Neural crest cell (in vitro differentiated cells): ENCODE results near the gene PRPS1L1. TPM values are rescaled to one million over a fixed set of nuclear protein-coding genes. Genes with fewer than 3 reads are reported as not detected.

Experiments used
- DNase-seq: peaks from one replicate; pipeline ENCODE4 v3.0.0; 2021; ENCODE audit warnings: low read depth, mixed read lengths, low spot score
- H3K27ac Mint-ChIP-seq: one replicate; pipeline ENCODE4 v1.8.0; 2021; ENCODE audit warnings: mild to moderate bottlenecking, mixed read lengths; ENCODE audit not compliant: unreplicated experiment
- H3K27me3 Mint-ChIP-seq: 2 replicates; pipeline ENCODE4 v1.8.0; 2021; ENCODE audit warnings: low read depth, mild to moderate bottlenecking, mixed read lengths
- H3K36me3 Mint-ChIP-seq: 2 replicates; pipeline ENCODE4 v1.8.0; 2021; ENCODE audit warnings: low read depth, mild to moderate bottlenecking, mixed read lengths
- H3K4me1 Mint-ChIP-seq: 2 replicates; pipeline ENCODE4 v1.8.0; 2021; ENCODE audit warnings: mixed read lengths
- H3K4me3 Mint-ChIP-seq: one replicate; pipeline ENCODE4 v1.8.0; 2021; ENCODE audit warnings: mild to moderate bottlenecking, mixed read lengths
- H3K9me3 Mint-ChIP-seq: 2 replicates; pipeline ENCODE4 v1.8.0; 2021; ENCODE audit warnings: mixed read lengths
- total RNA-seq: library from RNA; stranded (reverse); gene quantifications from 2 replicates; pipeline ENCODE4 v1.2.1, GENCODE V29; 2021
- TF ChIP-seq, protein P1 (sequence below): fragments of 200-600 bp; sonication (generic); conservative IDR thresholded peaks from 2 replicates; pipeline ENCODE4 v1.5.0; 2021; ENCODE audit warnings: antibody characterized with exemption, mild to moderate bottlenecking

Gene PRPS1L1
- total RNA-seq, 1 donor from 2014 or later = not detected

DNA sequence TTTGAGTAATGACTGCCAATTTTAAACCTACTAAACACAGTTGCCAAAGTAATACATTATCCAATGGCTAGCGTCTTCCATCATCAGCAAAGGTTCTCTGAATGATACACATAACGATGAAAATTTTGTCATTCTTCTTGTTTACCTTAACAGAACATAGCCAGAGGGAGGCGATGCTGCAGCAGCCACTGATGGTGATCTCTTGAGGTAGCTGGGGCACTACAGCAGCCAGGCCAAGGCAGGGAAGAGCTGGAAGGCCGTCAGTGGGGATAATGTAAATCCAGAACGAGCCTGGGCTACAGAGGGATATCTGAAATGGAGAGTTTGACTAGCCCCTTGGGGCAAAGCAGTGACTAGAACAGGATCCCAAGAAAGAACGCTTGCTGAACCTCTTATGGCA is 38.8 kb downstream of the PRPS1L1 start:
- TF ChIP-seq, protein P1, sequence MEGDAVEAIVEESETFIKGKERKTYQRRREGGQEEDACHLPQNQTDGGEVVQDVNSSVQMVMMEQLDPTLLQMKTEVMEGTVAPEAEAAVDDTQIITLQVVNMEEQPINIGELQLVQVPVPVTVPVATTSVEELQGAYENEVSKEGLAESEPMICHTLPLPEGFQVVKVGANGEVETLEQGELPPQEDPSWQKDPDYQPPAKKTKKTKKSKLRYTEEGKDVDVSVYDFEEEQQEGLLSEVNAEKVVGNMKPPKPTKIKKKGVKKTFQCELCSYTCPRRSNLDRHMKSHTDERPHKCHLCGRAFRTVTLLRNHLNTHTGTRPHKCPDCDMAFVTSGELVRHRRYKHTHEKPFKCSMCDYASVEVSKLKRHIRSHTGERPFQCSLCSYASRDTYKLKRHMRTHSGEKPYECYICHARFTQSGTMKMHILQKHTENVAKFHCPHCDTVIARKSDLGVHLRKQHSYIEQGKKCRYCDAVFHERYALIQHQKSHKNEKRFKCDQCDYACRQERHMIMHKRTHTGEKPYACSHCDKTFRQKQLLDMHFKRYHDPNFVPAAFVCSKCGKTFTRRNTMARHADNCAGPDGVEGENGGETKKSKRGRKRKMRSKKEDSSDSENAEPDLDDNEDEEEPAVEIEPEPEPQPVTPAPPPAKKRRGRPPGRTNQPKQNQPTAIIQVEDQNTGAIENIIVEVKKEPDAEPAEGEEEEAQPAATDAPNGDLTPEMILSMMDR = no peak
- H3K4me1 Mint-ChIP-seq = peaks cover 4% of the 10 kb centered on the region
- H3K27me3 Mint-ChIP-seq = no peaks in the 10 kb centered on the region
- no peaks in the 10 kb centered on the region for H3K36me3 Mint-ChIP-seq
- H3K4me3 Mint-ChIP-seq = no peak overlapping the region
- H3K9me3 Mint-ChIP-seq = no peaks in the 10 kb centered on the region
- no peak for DNase-seq
- no peak overlapping the region for H3K27ac Mint-ChIP-seq

DNA sequence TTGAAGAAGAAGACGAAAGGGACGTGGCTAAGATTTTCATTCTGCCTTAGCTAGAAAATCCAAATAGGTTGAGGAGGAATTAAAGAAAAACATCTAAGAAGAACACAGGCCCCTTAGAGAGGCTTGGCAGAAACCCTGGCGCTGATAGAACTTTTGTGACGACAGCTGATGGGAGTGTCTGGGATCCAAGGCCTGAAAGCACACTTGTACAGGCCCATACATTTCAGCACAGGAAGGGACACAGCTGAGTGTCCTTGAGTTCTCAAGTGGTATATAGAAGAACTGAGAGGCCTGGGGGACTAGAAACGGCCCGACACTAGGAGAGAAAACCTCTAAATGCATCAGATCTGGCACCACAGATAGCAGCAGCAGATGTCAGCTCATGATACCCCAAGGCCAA is 39.5 kb downstream of the PRPS1L1 start:
- no peak overlapping the region for H3K4me3 Mint-ChIP-seq

DNA sequence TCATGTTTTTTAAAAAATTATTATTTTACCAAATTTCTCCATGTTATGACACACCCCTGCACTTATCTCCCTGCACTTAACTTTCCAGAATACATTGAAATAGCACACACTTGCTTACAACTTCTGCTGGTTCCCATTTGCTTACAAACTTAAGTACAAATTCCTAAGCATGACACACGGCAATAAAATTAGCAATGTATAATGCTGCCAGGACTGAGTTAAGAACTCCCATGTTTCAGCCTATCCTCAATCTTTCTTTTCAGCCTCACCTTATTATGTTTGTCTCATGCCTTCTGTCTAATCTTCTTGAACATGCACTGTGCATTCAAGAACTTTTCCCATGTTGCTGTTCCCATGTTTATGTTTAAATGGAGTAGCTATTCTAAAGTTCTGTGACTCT is 40.8 kb downstream of the PRPS1L1 start:
- no peaks in the 10 kb centered on the region for H3K9me3 Mint-ChIP-seq
- no peak overlapping the region for H3K27ac Mint-ChIP-seq
- no peaks in the 10 kb centered on the region for H3K36me3 Mint-ChIP-seq
- no peaks in the 10 kb centered on the region for H3K4me1 Mint-ChIP-seq
- no peak for DNase-seq
- H3K4me3 Mint-ChIP-seq = no peak overlapping the region
- TF ChIP-seq, protein P1 = no peak
- no peaks in the 10 kb centered on the region for H3K27me3 Mint-ChIP-seq

More for the DNA sequence above, 39.5 kb downstream of the PRPS1L1 start:
- H3K4me1 Mint-ChIP-seq = no peaks in the 10 kb centered on the region
- no peaks in the 10 kb centered on the region for H3K27me3 Mint-ChIP-seq
- TF ChIP-seq, protein P1 = no peak
- no peak for DNase-seq
- no peaks in the 10 kb centered on the region for H3K36me3 Mint-ChIP-seq
- no peak overlapping the region for H3K27ac Mint-ChIP-seq
- no peaks in the 10 kb centered on the region for H3K9me3 Mint-ChIP-seq

DNA sequence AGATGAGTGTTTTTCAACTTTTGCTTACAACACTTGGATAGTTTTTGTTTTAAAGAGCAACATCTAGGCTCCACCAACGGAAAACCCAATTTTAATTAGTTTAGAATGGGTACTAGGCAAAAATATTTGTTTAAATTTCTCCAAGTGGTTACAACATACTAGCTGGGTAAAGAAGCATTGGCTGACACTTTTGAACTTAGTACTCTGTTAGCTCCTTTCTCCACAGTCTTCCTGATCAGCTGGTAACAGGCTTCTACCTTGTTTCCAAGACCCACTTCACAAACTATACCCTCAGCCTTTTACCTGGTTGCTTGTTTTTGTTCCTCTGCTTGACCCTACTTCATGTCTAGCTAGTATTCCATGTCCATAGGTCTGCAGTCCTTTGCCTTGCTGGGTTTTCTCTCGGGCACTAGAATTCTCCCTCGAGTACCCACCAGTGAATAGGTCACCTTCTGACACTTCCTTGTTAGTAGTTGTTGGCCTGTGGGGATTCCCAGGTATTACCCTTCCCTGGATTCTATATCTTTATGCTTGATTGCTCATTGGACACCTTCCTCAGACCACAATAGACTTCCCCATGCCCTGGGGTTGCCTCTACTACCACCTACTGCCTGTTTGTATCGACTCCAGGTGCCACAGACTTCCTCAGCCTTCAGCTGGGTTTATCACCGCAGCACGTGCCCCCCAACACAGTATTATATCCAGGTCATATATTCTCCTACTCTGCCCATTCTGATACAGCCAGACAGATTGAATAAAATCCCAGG is 42.0 kb downstream of the PRPS1L1 start:
- Mint-ChIP-seq H3K36me3 (no peaks in the 10 kb centered on the region), H3K27ac (no peak overlapping the region)

DNA sequence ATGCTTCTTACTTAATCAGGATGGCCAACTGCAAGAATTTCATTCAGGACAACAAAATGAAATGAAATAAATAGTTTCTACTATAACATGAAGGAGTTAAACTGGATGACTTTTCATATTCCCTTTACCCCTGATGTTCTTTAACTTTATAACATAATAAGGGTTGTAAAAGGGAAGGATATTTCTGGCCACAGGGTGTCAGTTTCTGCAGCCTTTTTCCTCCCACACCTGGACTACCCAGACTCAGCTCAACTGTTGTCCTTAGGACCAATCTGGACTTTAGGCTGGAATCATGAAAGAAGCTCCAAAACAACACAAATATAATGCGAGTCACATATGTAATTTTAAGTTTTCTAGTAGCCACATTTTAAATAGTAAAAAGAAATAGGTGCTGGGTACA is 43.4 kb downstream of the PRPS1L1 start:
- Mint-ChIP-seq H3K9me3 (peaks cover 9% of the 10 kb centered on the region), H3K27ac (no peak overlapping the region), H3K27me3 (no peaks in the 10 kb centered on the region), H3K4me3 (no peak overlapping the region), H3K4me1 (no peaks in the 10 kb centered on the region), H3K36me3 (no peaks in the 10 kb centered on the region)
- TF ChIP-seq, protein P1 = no peak
- DNase-seq = no peak

More for the DNA sequence above, 42.0 kb downstream of the PRPS1L1 start:
- no peak for DNase-seq
- Mint-ChIP-seq H3K4me1 (no peaks in the 10 kb centered on the region), H3K27me3 (no peaks in the 10 kb centered on the region), H3K4me3 (no peak overlapping the region), H3K9me3 (peaks cover 6% of the 10 kb centered on the region)
- TF ChIP-seq, protein P1 = no peak
